GM18499 (cell line): Measurements from ENCODE around the gene CNOT3.
A peak's percentile ranks its signal among the peaks of the same experiment; 100 is the strongest.

Experiments
- ATAC-seq: cut with Tn5 transposase; IDR thresholded peaks from one replicate; pipeline ENCODE4 v1.9.1; 2021; ENCODE audit warnings: moderate number of reproducible peaks; ENCODE audit not compliant: insufficient read depth, unreplicated experiment

CNOT3 gene

DNA sequence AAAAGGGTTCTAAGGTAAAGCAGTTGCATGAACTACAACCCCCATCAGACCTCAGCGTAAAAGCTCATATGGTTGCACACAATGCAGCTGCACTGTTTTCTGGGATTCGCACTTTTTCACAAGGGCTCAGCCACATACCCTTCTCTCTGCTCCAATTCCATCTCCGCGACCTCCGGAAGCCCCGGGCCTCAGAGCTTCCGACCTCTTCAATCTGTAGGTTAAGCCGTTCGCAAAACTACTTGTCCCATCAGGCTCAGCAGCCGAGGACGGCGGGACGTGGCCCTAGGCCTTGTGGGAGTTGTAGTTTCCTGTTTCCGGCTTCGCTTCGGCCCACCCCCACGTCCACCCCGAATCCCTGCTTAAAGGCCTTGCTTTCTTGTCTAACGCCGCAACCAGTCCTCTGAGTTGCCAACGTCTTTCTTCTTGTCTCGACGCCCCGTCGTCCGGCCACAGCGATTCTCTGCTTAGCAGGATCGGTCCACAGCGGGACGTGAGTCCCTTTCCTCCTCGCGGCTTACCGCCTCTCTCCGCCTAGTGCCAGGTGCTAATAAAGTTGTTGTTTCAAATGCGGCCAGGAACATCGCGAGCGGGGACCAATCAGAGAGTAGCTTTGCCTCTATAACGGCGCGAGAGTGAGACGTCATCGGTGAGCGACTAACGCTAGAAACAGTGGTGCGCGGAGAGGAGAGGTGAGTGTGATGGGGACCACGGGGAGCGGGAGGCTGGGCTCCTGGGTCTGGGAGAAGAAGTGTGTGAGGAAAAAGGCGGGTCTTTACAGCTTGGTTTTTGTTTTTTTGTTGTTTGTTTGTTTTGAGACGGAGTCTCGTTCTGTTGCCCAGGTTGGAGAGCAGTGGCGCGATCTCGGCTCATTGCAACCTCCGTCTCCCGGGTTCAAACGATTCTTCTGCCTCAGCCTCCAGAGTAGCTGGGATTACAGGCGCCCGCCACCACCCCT lies 22.2 kb upstream of the CNOT3 start, which contains the start of the genes PRPF31 and TFPT:
Gene PRPF31 (plus strand): TSS at position 646 of the 955 bp plus-strand sequence. CDS start 2,525 bp downstream, outside the sequence.
Gene TFPT (minus strand): TSS at position 549 of the 955 bp plus-strand sequence. CDS start 388 bp downstream, at position 161.
- ATAC-seq = peak; percentile 64

DNA sequence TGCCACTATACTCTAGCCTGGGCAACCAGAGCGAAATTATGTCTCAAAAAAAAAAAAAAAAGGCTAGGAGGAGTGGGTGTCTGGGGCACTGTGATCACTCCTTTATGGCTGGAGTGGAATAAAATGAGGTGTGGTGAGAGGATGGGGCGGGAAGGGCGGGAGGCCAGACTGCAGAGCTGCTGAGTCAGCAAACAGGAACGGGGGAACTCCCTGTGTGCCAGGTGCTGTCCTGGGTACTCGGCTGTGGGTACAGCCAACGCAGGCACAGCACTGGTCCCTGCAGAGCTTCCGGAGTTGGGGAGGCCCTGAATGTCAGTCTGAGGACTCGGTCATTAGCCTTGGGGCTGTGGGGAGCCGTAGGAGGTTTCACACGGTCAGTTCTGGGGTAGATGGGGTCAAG lies 16.3 kb upstream of the CNOT3 start:
- no peak for ATAC-seq

DNA sequence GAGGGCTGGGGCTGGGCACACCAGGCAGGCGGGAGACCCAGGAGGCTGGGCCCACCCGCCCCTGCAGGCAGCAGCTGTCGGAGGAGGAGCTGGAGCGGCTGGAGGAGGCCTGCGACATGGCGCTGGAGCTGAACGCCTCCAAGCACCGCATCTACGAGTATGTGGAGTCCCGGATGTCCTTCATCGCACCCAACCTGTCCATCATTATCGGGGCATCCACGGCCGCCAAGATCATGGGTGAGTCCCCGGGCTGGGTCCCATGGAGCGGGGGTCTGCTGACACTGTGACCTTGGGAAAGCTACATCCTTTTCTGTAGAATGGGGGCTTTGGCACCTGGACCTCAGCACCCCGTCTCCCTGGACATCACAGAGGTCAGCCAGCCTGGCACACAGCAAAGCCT lies 13.9 kb upstream of the CNOT3 start:
- no peak for ATAC-seq

- no peak for ATAC-seq
Measured at GRCh38 chr19:54124393-54124792, 13.2 kb upstream of the CNOT3 start.

GRCh38 chr19:54125713-54126112 lies 11.8 kb upstream of the CNOT3 start:
- no peak for ATAC-seq

DNA sequence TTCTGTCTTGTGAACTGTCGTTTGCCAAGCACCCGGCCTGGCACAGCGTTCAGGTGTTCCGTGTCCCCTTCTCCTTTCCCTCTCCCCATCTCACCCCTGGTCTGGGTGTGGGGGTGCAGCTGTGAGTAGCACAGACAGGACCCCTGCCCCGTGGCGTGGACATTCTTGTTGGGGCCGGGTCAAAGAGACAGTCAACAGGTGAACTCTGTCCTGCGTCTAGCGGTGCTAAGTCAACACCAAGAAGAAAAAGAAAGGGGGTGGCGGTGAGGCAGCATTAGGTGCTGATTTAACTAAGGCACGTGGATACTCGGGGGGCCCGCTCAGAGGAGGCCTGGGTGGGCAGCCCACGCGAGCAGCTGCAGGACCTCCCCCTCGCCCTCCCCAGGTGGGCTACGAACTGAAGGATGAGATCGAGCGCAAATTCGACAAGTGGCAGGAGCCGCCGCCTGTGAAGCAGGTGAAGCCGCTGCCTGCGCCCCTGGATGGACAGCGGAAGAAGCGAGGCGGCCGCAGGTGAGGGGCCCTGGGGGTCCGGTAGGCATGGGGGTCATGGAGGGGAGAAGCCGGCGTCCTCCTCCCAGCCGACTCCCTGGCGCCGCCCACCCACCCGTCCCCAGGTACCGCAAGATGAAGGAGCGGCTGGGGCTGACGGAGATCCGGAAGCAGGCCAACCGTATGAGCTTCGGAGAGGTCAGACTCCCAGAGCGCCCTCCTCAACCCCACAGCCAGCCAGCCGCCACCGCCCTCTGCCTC lies 9.7 kb upstream of the CNOT3 start:
- ATAC-seq = no peak

GRCh38 chr19:54128441-54128725 lies 9.2 kb upstream of the CNOT3 start:
- no peak for ATAC-seq

DNA sequence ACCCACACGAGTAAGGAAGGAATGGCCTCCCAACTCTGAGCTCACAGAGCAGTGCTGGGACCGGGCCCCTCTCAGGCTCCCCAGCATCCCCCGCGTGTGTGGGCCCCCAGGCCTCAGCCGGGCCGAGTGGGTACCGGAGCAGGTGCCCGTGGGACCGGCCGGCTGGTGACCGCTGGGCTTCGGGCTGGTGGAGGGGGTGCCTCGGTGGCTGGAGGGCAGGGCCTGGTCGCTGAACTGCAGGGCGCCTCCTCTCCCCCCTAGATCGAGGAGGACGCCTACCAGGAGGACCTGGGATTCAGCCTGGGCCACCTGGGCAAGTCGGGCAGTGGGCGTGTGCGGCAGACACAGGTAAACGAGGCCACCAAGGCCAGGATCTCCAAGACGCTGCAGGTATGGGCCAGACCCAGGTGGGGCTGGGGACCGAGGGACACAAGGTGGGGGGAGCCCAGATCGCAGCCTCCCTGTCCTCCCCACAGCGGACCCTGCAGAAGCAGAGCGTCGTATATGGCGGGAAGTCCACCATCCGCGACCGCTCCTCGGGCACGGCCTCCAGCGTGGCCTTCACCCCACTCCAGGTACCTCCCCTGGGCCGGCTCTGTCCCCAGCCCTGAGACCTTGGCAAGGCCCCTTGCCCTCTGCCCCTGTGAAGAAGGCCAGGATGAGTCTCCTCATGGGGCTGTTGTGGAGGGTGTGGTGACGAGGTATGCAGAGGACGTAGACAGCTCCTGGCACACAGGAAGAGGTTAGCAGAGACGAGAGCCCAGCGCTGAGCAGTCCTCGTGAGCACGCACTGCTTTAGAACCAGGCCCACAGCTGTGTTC lies 8.6 kb upstream of the CNOT3 start:
- ATAC-seq = no peak

DNA sequence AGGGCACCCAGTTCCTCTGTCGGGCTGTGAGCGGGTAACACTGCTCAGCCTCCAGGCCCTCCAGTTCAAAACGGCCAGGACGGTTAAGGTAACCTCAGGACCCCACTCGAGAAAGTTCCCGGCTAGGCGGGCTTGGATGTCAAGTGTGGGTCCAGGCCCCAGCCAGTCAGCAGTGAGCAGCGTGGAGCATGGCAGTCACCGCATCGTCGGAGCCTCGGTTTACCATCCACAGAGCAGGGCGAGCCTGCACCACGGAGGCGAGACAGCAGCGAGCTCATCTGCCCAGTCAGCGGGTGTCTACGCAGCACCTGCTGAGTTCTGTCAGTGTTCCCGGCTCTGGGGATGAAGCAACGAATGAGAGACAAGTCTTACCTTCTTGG lies 8.0 kb upstream of the CNOT3 start:
- ATAC-seq = no peak

DNA sequence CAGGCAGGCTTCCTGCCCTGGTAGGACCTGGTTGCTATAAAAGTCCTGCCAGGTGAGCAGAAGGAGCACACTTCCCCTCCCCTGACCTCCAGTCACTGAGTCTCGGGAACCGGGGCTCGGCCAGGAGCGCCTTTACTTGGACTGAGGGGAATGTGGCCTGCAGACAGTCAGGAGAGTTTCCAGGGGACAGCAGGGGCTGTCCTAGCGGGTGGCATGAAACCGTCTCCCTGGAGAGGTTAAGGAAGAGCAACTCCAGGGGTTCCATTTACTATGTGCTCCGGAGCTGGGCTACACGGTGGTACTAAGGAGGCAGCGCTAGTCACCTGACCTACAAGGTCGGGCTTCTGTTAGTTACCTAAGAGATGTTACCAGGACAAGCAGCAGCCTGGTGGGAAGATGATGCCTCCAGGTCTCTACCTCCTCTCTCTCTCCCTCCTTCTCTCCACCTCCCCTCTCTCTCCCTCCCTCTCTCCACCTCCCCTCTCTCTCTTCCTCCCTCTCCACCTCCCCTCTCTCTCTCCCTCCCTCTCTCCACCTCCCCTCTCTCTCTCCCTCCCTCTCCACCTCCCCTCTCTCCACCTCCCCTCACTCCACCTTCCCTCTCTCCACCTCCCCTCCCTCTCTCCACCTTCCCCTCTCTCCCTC lies 4.1 kb upstream of the CNOT3 start:
- ATAC-seq = no peak

DNA sequence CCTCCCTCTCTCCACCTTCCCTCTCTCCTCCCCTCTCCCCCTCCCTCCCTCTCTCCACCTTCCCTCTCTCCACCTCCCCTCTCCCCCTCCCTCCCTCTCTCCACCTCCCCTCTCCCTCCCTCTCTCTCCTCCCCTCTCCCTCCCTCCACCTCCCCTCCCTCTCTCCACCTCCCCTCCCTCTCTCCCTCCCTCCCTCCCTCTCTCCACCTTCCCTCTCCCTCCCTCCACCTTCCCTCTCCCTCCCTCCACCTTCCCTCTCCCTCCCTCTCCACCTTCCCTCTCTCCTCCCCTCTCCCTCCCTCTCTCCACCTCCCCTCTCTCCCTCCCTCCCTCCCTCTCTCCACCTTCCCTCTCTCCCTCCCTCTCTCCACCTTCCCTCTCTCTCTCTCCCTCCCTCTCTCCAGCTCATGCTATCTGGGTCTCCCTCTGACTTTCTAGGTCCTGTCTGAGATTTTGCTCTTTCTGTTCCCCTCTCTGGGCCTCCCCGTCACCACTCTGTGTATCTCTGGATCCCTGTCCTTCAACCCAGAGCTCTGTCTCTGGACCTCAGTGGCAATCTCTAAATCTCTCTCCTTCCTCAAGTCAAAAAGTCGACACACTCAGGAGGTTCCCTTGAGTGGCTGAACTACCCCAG lies 3.5 kb upstream of the CNOT3 start:
- no peak for ATAC-seq

- ATAC-seq = no peak
Measured at GRCh38 chr19:54136086-54136863, 1.3 kb upstream of the CNOT3 start.

DNA sequence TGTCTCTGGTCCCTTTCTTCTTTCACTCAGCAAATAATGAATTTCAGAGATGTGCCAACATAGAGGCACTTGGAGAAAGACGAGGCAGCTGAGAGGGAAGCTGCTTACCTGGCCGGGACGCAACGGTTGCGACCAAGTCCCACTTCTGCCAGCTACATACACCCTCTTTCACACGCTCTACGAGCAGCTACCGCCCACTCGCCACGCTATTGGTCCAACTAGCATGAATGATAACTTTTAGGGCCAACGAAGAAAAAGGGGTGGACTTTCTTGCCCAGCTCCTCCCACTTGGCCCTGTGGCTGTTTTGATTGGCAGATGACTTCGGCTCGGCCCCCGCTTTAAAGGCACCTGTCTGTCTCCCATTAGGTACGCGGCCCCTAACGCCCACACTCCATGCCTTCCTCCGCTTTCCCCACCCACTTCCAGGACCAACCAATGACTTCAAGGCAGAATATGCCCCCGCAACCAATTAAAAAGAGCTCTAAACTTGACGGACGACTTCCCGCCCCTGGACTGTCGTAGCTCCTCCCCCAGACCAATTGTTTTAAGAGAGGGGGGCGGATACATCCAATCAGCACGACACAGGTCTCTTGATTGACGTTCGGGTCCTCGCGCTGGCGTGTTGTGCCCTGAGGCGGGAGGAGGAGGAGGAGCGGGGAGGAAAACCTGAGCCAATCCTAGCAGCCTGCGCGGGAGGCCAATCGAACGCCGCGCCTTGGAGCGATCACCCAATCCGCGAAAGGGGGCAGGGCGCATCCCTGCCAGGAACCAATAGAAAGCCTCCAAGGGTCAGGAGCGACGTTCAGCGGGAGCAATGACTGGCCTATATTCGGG lies 481 bp upstream of the CNOT3 start:
- peak; percentile 64 for ATAC-seq

DNA sequence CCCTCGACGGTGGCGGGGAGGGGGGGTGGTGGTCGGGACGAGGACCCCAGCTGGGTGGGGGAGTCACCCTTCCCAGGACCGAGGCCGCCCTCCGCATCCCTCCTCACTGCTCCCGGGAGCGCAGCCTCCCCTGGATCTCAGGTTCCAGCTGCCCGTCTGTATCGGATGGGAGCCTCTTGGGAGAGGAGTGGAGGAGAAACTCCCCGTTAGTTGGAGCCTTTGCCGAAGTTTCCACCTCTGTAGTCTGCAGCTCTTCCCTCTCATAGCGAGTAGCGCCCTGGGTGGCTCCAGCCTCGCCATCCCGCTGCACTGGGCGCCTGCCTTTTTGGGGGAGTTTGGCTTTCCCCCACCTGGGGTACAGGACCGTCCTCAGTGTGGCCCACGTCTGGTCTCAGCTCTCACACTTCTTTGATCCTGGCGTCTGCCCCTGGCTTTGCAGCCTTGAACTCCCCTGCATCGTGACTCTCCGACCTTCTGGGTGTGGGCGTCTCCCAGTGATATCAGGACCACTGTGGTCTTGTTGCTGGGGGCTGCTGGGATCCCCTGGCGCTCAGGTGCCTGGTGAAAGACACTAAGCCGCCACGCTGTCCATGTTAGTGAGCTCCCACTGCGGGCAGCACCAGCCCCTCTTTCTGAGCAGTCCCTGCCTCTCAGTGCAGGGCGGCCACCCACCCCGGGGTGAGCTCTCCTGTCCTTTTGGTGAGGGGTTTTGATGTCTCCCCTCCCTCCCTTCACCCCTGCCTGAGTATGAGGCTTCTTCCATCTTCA lies 1.1 kb downstream of the CNOT3 start:
- no peak for ATAC-seq

DNA sequence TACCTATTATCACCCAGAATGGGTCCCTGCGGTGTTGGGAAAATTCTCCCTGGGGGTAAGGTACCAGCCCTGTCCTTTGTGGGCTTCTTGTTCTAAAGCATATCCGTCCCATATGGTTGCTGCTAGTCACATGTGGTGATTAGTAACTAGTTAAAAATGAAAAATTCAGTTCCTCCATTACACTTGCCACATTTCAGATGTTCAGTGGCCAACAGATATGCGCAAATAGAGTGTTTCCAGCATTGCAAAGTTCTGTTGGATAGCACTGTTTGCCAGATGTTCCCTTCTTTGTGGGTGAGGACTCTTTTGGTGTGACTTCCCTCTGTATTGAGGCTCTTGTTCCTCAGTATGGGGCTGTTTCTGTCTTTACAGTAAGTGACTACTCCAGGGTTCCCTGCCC lies 3.8 kb downstream of the CNOT3 start:
- no peak for ATAC-seq

DNA sequence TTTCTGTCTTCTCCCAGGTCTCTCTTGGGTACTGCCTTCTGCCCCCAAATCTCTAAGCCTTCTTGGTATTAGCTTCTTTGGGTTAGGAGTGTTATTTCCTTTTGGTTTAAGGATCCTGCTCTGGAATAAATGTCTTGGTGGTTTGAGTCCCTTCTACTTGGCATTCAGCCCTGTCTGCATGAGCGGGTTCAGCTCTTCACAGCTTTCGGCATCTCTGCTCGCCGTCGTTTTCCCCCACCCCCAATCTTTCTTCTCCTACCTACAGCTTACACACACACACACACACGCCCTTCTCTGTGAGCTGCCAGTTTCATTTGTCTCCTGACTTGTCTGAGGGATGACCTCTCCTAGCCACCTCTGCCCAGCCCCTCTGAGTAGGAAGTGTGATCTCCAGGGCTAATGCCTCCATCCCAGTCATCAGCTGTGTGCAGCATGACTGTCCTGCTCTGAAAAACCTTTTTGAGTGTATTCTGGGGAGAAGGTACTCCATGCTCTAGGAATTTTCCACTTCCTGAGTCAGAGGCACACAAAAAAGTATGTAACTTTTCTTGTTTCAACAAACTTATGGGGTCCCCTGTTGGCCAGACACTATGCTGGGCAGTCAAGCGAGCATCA lies 4.7 kb downstream of the CNOT3 start:
- ATAC-seq = no peak
